Activated T-helper 1 cell treated with anti-CD3 and anti-CD28 coated beads, Interleukin-12 subunit alpha, Interleukin-12 subunit beta, Interleukin-2, Interleukin-4 antibody, amounts not matched to agents 30 ng/mL and 10 ng/mL and 1 ng/mL, durations not matched to agents 14 hours and 24 hours and 36 hours (primary cell): ENCODE results near the gene CLDN9. TPM values are rescaled to one million over a fixed set of nuclear protein-coding genes. Genes with fewer than 3 reads are reported as not detected.

ENCODE experiments used
- DNase-seq: peaks from one replicate; pipeline ENCODE4 v3.0.0; 2021; ENCODE audit warnings: low spot score
- H3K27ac Mint-ChIP-seq: one replicate; pipeline ENCODE4 v1.8.0; 2021; ENCODE audit warnings: mild to moderate bottlenecking, mixed read lengths
- H3K27me3 Mint-ChIP-seq: one replicate; pipeline ENCODE4 v1.8.0; 2022; ENCODE audit warnings: mild to moderate bottlenecking, moderate library complexity, mixed read lengths; ENCODE audit not compliant: insufficient read depth
- H3K36me3 Mint-ChIP-seq: one replicate; pipeline ENCODE4 v1.8.0; 2021; ENCODE audit warnings: low read depth, mixed read lengths
- H3K4me1 Mint-ChIP-seq: one replicate; pipeline ENCODE4 v1.8.0; 2021; ENCODE audit warnings: low read depth, mixed read lengths
- H3K4me3 Mint-ChIP-seq: one replicate; pipeline ENCODE4 v1.8.0; 2021; ENCODE audit warnings: mild to moderate bottlenecking, moderate library complexity, mixed read lengths
- H3K9me3 Mint-ChIP-seq: one replicate; pipeline ENCODE4 v1.8.0; 2021; ENCODE audit warnings: mixed read lengths
- intact Hi-C: fragments of 100-400 bp; cut with micrococcal nuclease; formaldehyde crosslinking; loops from one replicate; pipeline ENCODE4 v1.15.1; 2024
- total RNA-seq: library from RNA; stranded (reverse); gene quantifications from 2 replicates; pipeline ENCODE4 v1.2.3, GENCODE V29; 2022

CLDN9 gene
- total RNA-seq, 1 donor from 2014 or later: not detected

GRCh38 chr16:2990891-2991290 lies 21.8 kb upstream of the CLDN9 start:
- H3K27me3 Mint-ChIP-seq: peaks cover 7% of the 10 kb centered on the region
- H3K4me1 Mint-ChIP-seq: no peaks in the 10 kb centered on the region
- no peak for DNase-seq
- H3K4me3 Mint-ChIP-seq: no peak overlapping the region
- no peaks in the 10 kb centered on the region for H3K9me3 Mint-ChIP-seq
- H3K27ac Mint-ChIP-seq: no peak overlapping the region
- H3K36me3 Mint-ChIP-seq: no peaks in the 10 kb centered on the region
- intact Hi-C loops: no loop called here

- no peaks in the 10 kb centered on the region for H3K9me3 Mint-ChIP-seq
- H3K4me1 Mint-ChIP-seq: no peaks in the 10 kb centered on the region
- DNase-seq: no peak
- intact Hi-C loops: no loop called here
- H3K4me3 Mint-ChIP-seq: no peak overlapping the region
- no peak overlapping the region for H3K27ac Mint-ChIP-seq
- H3K36me3 Mint-ChIP-seq: no peaks in the 10 kb centered on the region
- peaks cover 5% of the 10 kb centered on the region for H3K27me3 Mint-ChIP-seq
Measured at GRCh38 chr16:2991566-2992261, 21.0 kb upstream of the CLDN9 start.

- H3K36me3 Mint-ChIP-seq: no peaks in the 10 kb centered on the region
- H3K4me1 Mint-ChIP-seq: no peaks in the 10 kb centered on the region
- H3K27me3 Mint-ChIP-seq: peaks cover 5% of the 10 kb centered on the region
- no peak overlapping the region for H3K27ac Mint-ChIP-seq
- DNase-seq: no peak
- H3K4me3 Mint-ChIP-seq: no peak overlapping the region
- intact Hi-C loops: no loop called here
- no peaks in the 10 kb centered on the region for H3K9me3 Mint-ChIP-seq
Measured at GRCh38 chr16:2992383-2993081, 20.2 kb upstream of the CLDN9 start.

GRCh38 chr16:2996298-2996697 lies 16.4 kb upstream of the CLDN9 start:
- no peaks in the 10 kb centered on the region for H3K36me3 Mint-ChIP-seq
- no peak overlapping the region for H3K4me3 Mint-ChIP-seq
- H3K4me1 Mint-ChIP-seq: no peaks in the 10 kb centered on the region
- peaks cover 6% of the 10 kb centered on the region for H3K27me3 Mint-ChIP-seq
- intact Hi-C loops: no loop called here
- no peaks in the 10 kb centered on the region for H3K9me3 Mint-ChIP-seq
- no peak overlapping the region for H3K27ac Mint-ChIP-seq
- DNase-seq: no peak

- Mint-ChIP-seq H3K4me3 (no peak overlapping the region), H3K27ac (no peak overlapping the region), H3K4me1 (no peaks in the 10 kb centered on the region), H3K27me3 (peaks cover 11% of the 10 kb centered on the region), H3K9me3 (no peaks in the 10 kb centered on the region), H3K36me3 (no peaks in the 10 kb centered on the region)
- DNase-seq: no peak
- intact Hi-C loops: loop anchor here (5.0 kb wide), 1 partner anchor 33 kb away; the partner anchor contains the start of gene PAQR4
Measured at GRCh38 chr16:2999929-3000328, 12.8 kb upstream of the CLDN9 start.

- no peaks in the 10 kb centered on the region for H3K9me3 Mint-ChIP-seq
- peaks cover 13% of the 10 kb centered on the region for H3K27me3 Mint-ChIP-seq
- intact Hi-C loops: loop anchor here (5.0 kb wide), 1 partner anchor 33 kb away; the partner anchor contains the start of gene PAQR4
- no peaks in the 10 kb centered on the region for H3K4me1 Mint-ChIP-seq
- no peak overlapping the region for H3K4me3 Mint-ChIP-seq
- no peak for DNase-seq
- H3K36me3 Mint-ChIP-seq: no peaks in the 10 kb centered on the region
- no peak overlapping the region for H3K27ac Mint-ChIP-seq
Measured at GRCh38 chr16:3000540-3000939, 12.2 kb upstream of the CLDN9 start.

GRCh38 chr16:3001316-3001715 lies 11.4 kb upstream of the CLDN9 start:
- Mint-ChIP-seq H3K4me3 (no peak overlapping the region), H3K4me1 (no peaks in the 10 kb centered on the region), H3K27me3 (peaks cover 16% of the 10 kb centered on the region), H3K9me3 (no peaks in the 10 kb centered on the region), H3K27ac (no peak overlapping the region), H3K36me3 (no peaks in the 10 kb centered on the region)
- intact Hi-C loops: loop anchor here (5.0 kb wide), 1 partner anchor 34 kb away; the partner anchor contains the start of gene PAQR4
- DNase-seq: no peak

- Mint-ChIP-seq H3K4me1 (peaks cover 22% of the 10 kb centered on the region), H3K4me3 (peak overlapping the region; percentile 74), H3K9me3 (no peaks in the 10 kb centered on the region), H3K27me3 (peaks cover 18% of the 10 kb centered on the region), H3K36me3 (no peaks in the 10 kb centered on the region), H3K27ac (peak overlapping the region; percentile 21)
- intact Hi-C loops: loop anchor here (1.0 to 5.0 kb wide), 6 partner anchors 17 to 97 kb away; partner anchors contain the start of genes PAQR4, PKMYT1, THOC6 and TNFRSF12A
- DNase-seq: peak; percentile 98
Measured at GRCh38 chr16:3003582-3004270, 9.0 kb upstream of the CLDN9 start.

GRCh38 chr16:3004319-3004718 lies 8.4 kb upstream of the CLDN9 start:
- intact Hi-C loops: loop anchor here (1.0 to 5.0 kb wide), 2 partner anchors 24 to 37 kb away; partner anchors contain the start of genes PAQR4 and PKMYT1
- DNase-seq: no peak
- Mint-ChIP-seq H3K9me3 (no peaks in the 10 kb centered on the region), H3K4me3 (no peak overlapping the region), H3K36me3 (no peaks in the 10 kb centered on the region), H3K4me1 (peaks cover 24% of the 10 kb centered on the region), H3K27ac (no peak overlapping the region), H3K27me3 (peaks cover 18% of the 10 kb centered on the region)

GRCh38 chr16:3004781-3005284 lies 7.9 kb upstream of the CLDN9 start:
- intact Hi-C loops: loop anchor here (1.0 to 5.0 kb wide), 2 partner anchors 25 to 38 kb away; partner anchors contain the start of genes PAQR4 and PKMYT1
- H3K4me3 Mint-ChIP-seq: peak overlapping the region; percentile 62
- peaks cover 18% of the 10 kb centered on the region for H3K27me3 Mint-ChIP-seq
- no peaks in the 10 kb centered on the region for H3K9me3 Mint-ChIP-seq
- H3K27ac Mint-ChIP-seq: no peak overlapping the region
- H3K4me1 Mint-ChIP-seq: peaks cover 24% of the 10 kb centered on the region
- no peaks in the 10 kb centered on the region for H3K36me3 Mint-ChIP-seq
- no peak for DNase-seq

GRCh38 chr16:3007059-3007956 lies 5.4 kb upstream of the CLDN9 start:
- H3K27ac Mint-ChIP-seq: peak overlapping the region; percentile 2

More at GRCh38 chr16:3007059-3007956, 5.4 kb upstream of the CLDN9 start:
- no peaks in the 10 kb centered on the region for H3K9me3 Mint-ChIP-seq
- peaks cover 24% of the 10 kb centered on the region for H3K4me1 Mint-ChIP-seq
- no peaks in the 10 kb centered on the region for H3K36me3 Mint-ChIP-seq
- H3K27me3 Mint-ChIP-seq: peaks cover 12% of the 10 kb centered on the region
- intact Hi-C loops: no loop called here
- no peak overlapping the region for H3K4me3 Mint-ChIP-seq
- DNase-seq: no peak
